SH-SY5Y (cell line): ENCODE results near the gene RPL27A.

Experiments
- GATA2 ChIP-seq: IDR thresholded peaks from 2 replicates; pipeline ENCODE4 v1.6.1; 2011; ENCODE audit warnings: mild to moderate bottlenecking, low read depth, low read length
- GATA3 ChIP-seq: IDR thresholded peaks from 2 replicates; pipeline ENCODE4 v1.6.1; 2011; ENCODE audit warnings: low read depth, mild to moderate bottlenecking, low read length, moderate library complexity

- TF ChIP-seq GATA2 (no peak), GATA3 (no peak)
These were observed 48.1 kb upstream of the RPL27A start for GRCh38 chr11:8634498-8634897.
